ENCODE results near the gene TAL2. TPM values are rescaled to one million over a fixed set of nuclear protein-coding genes. Genes with fewer than 3 reads are reported as not detected.

The TAL2 gene
- total RNA-seq, 2 experiments from 2014 or later: not detected

GRCh38 chr9:105706156-105706555 is 43.9 kb downstream of the TAL2 start:
- no peak for TF ChIP-seq EZH2phosphoT487 (IDR thresholded peaks at IDR 0.05; ENCODE audit: borderline replicate concordance, low read depth, low read length)
- TF ChIP-seq CTCF (conservative IDR thresholded peaks at IDR 0.05; ENCODE audit: low read length): no peak
- POLR2A ChIA-PET: interaction anchor here (1.0 kb wide), 1 partner anchor 13 kb away, joined by 3 read pairs; no protein-coding TSS in a partner anchor
- no TSS peak for BruUV-seq (replicated peaks)

GRCh38 chr9:105708405-105708804 is 46.1 kb downstream of the TAL2 start:
- H3K9me2 ChIP-seq (ENCODE audit: insufficient read depth, low read length): no peaks in the 10 kb centered on the region
- H3K4me2 ChIP-seq (ENCODE audit: low read length): no peak overlapping the region
- H3K36me3 ChIP-seq (ENCODE audit: insufficient read depth, low read length): 0 out of 2 replicates have a peak, but pooled peaks cover 4% of the 10 kb centered on the region
- ChIA-PET CTCF (ENCODE audit: unreplicated experiment) (no interaction called here), POLR2A (interaction anchor here (1.4 kb wide), 1 partner anchor 14 kb away, joined by 5 read pairs; the partner anchor contains the start of gene TMEM38B)
- TF ChIP-seq EZH2phosphoT487 (IDR thresholded peaks at IDR 0.05; ENCODE audit: borderline replicate concordance, low read depth, low read length) (no peak), CTCF (conservative IDR thresholded peaks at IDR 0.05; ENCODE audit: low read length) (no peak)
- H4K20me1 ChIP-seq (ENCODE audit: insufficient read depth, low read length): no peaks in the 10 kb centered on the region
- H3K4me1 ChIP-seq (ENCODE audit: insufficient read depth, low read length, poor library complexity, severe bottlenecking): no peaks in the 10 kb centered on the region
- H3K9me3 ChIP-seq (ENCODE audit: low read length): no peaks in the 10 kb centered on the region
- H3K27ac ChIP-seq (ENCODE audit: low read depth, low read length, poor library complexity, severe bottlenecking): no peak overlapping the region
- no peak overlapping the region for H3K4me3 ChIP-seq (ENCODE audit: low read depth, low read length, poor library complexity, severe bottlenecking)
- H2AFZ ChIP-seq (ENCODE audit: low read length): no peak overlapping the region
- intact Hi-C loops (cut with micrococcal nuclease; ENCODE audit: unreplicated experiment): no loop called here
- no peaks in the 10 kb centered on the region for H3K79me2 ChIP-seq (ENCODE audit: insufficient read depth, low read depth, low read length)
- no peak for DNase-seq (ENCODE audit: low spot score)
- no TSS peak for BruUV-seq (replicated peaks)

More at GRCh38 chr9:105706156-105706555, 43.9 kb downstream of the TAL2 start:
- Histone ChIP-seq H3K27ac (ENCODE audit: low read depth, low read length, poor library complexity, severe bottlenecking) (no peak overlapping the region), H3K9me2 (ENCODE audit: insufficient read depth, low read length) (no peaks in the 10 kb centered on the region), H3K4me2 (ENCODE audit: low read length) (no peak overlapping the region), H4K20me1 (ENCODE audit: insufficient read depth, low read length) (no peaks in the 10 kb centered on the region), H3K9me3 (ENCODE audit: low read length) (no peaks in the 10 kb centered on the region), H2AFZ (ENCODE audit: low read length) (no peak overlapping the region), H3K36me3 (ENCODE audit: insufficient read depth, low read length) (0 out of 2 replicates have a peak, but pooled peaks cover 4% of the 10 kb centered on the region), H3K79me2 (ENCODE audit: insufficient read depth, low read depth, low read length) (peaks cover 2% of the 10 kb centered on the region; the same call in 1 of the 2 replicates), H3K4me3 (ENCODE audit: low read depth, low read length, poor library complexity, severe bottlenecking) (no peak overlapping the region), H3K4me1 (ENCODE audit: insufficient read depth, low read length, poor library complexity, severe bottlenecking) (no peaks in the 10 kb centered on the region)
- CTCF ChIA-PET (ENCODE audit: unreplicated experiment): no interaction called here
- DNase-seq (ENCODE audit: low spot score): no peak
- intact Hi-C loops (cut with micrococcal nuclease; ENCODE audit: unreplicated experiment): no loop called here

GRCh38 chr9:105710638-105711037 is 48.4 kb downstream of the TAL2 start:
- Histone ChIP-seq H3K9me2 (ENCODE audit: insufficient read depth, low read length) (no peaks in the 10 kb centered on the region), H3K9me3 (ENCODE audit: low read length) (no peaks in the 10 kb centered on the region), H3K79me2 (ENCODE audit: insufficient read depth, low read depth, low read length) (no peaks in the 10 kb centered on the region), H4K20me1 (ENCODE audit: insufficient read depth, low read length) (no peaks in the 10 kb centered on the region), H3K4me1 (ENCODE audit: insufficient read depth, low read length, poor library complexity, severe bottlenecking) (no peaks in the 10 kb centered on the region), H3K4me2 (ENCODE audit: low read length) (no peak overlapping the region), H3K4me3 (ENCODE audit: low read depth, low read length, poor library complexity, severe bottlenecking) (no peak overlapping the region), H3K36me3 (ENCODE audit: insufficient read depth, low read length) (peaks cover 10% of the 10 kb centered on the region; the same call in 1 of the 2 replicates), H3K27ac (ENCODE audit: low read depth, low read length, poor library complexity, severe bottlenecking) (no peak overlapping the region), H2AFZ (ENCODE audit: low read length) (no peak overlapping the region)
- intact Hi-C loops (cut with micrococcal nuclease; ENCODE audit: unreplicated experiment): no loop called here
- ChIA-PET CTCF (ENCODE audit: unreplicated experiment) (no interaction called here), POLR2A (no interaction called here)
- TF ChIP-seq EZH2phosphoT487 (IDR thresholded peaks at IDR 0.05; ENCODE audit: borderline replicate concordance, low read depth, low read length) (no peak), CTCF (conservative IDR thresholded peaks at IDR 0.05; ENCODE audit: low read length) (no peak)
- BruUV-seq (replicated peaks): no TSS peak
- no peak for DNase-seq (ENCODE audit: low spot score)

All from OCI-LY7 (cell line).